Mesendoderm (in vitro differentiated cells): ENCODE results near the gene PCBP4.

Experiments used
- DNase-seq: peaks from one replicate; pipeline ENCODE4 v3.0.0; 2013
- H2AK5ac ChIP-seq: 2 replicates; pipeline ENCODE4 v1.6.1; 2013; ENCODE audit warnings: low read length, inconsistent platforms
- H2BK120ac ChIP-seq: 2 replicates; pipeline ENCODE4 v1.6.1; 2013; ENCODE audit warnings: low read depth, mild to moderate bottlenecking, low read length, moderate library complexity, mixed read lengths
- H2BK15ac ChIP-seq: replicated peaks from 2 replicates; pipeline ENCODE4 v1.6.1; 2013; ENCODE audit warnings: low read depth, mild to moderate bottlenecking, moderate library complexity
- H2BK5ac ChIP-seq: 2 replicates; pipeline ENCODE4 v1.6.1; 2013; ENCODE audit warnings: low read length, inconsistent platforms
- H3K18ac ChIP-seq: 2 replicates; pipeline ENCODE4 v1.6.1; 2013; ENCODE audit warnings: mild to moderate bottlenecking, low read length, mixed read lengths
- H3K23ac ChIP-seq: one replicate; pipeline ENCODE4 v1.6.1; 2013; ENCODE audit warnings: low read length
- H3K27ac ChIP-seq: 2 replicates; pipeline ENCODE4 v1.5.1; 2013; ENCODE audit warnings: low read depth, mild to moderate bottlenecking, inconsistent platforms, low read length, moderate library complexity
- H3K27me3 ChIP-seq: 2 replicates; pipeline ENCODE4 v1.6.1; 2013; ENCODE audit warnings: low read length, control low read depth, mild to moderate bottlenecking, inconsistent platforms; ENCODE audit not compliant: insufficient read depth, poor library complexity
- H3K36me3 ChIP-seq: 2 replicates; pipeline ENCODE4 v1.6.1; 2013; ENCODE audit warnings: low read length, inconsistent platforms; ENCODE audit not compliant: control insufficient read depth, insufficient read depth
- H3K4ac ChIP-seq: one replicate; pipeline ENCODE4 v1.6.1; 2013; ENCODE audit warnings: low read depth, mild to moderate bottlenecking, low read length, moderate library complexity
- H3K4me1 ChIP-seq: 2 replicates; pipeline ENCODE4 v1.6.1; 2013; ENCODE audit warnings: low read depth, low read length, inconsistent platforms; ENCODE audit not compliant: control insufficient read depth
- H3K4me2 ChIP-seq: 2 replicates; pipeline ENCODE4 v1.6.1; 2013; ENCODE audit warnings: low read length
- H3K4me3 ChIP-seq: 2 replicates; pipeline ENCODE4 v1.5.1; 2013; ENCODE audit warnings: mild to moderate bottlenecking, low read length
- H3K56ac ChIP-seq: one replicate; pipeline ENCODE4 v1.6.1; 2013; ENCODE audit warnings: low read length
- H3K79me1 ChIP-seq: 2 replicates; pipeline ENCODE4 v1.6.1; 2013; ENCODE audit warnings: low read length, inconsistent platforms
- H3K79me2 ChIP-seq: 2 replicates; pipeline ENCODE4 v1.6.1; 2013; ENCODE audit warnings: mild to moderate bottlenecking, low read length; ENCODE audit not compliant: control insufficient read depth, insufficient read depth
- H3K9ac ChIP-seq: 2 replicates; pipeline ENCODE4 v1.6.1; 2013; ENCODE audit warnings: low read length, inconsistent platforms
- H4K5ac ChIP-seq: one replicate; pipeline ENCODE4 v1.6.1; 2013; ENCODE audit warnings: low read length
- H4K8ac ChIP-seq: one replicate; pipeline ENCODE4 v1.6.1; 2013; ENCODE audit warnings: low read depth, mild to moderate bottlenecking, control low read depth, low read length, moderate library complexity
- WGBS: extraction: QIAGEN DNeasy Blood & Tissue Kit; methylation state at CpG from one replicate; pipeline ENCODE4 v1.1.7; 2013; ENCODE audit warnings: low lambda C conversion rate, missing lambda C conversion rate; ENCODE audit not compliant: insufficient coverage; ENCODE audit errors: extremely low coverage; 5-methylcytosine and 5-hydroxymethylcytosine counted together

Gene PCBP4

GRCh38 chr3:51934991-51935885, 32.0 kb downstream of the PCBP4 start:
- H3K36me3 ChIP-seq = peaks cover 28% of the 10 kb centered on the region
- no peak overlapping the region for H3K4me3 ChIP-seq
- peaks cover 17% of the 10 kb centered on the region for H3K79me1 ChIP-seq
- no peak overlapping the region for H3K23ac ChIP-seq
- H3K18ac ChIP-seq = no peak overlapping the region
- H2BK120ac ChIP-seq = no peak overlapping the region
- no peak overlapping the region for H2AK5ac ChIP-seq
- DNase-seq = no peak
- H3K9ac ChIP-seq = no peak overlapping the region
- H2BK5ac ChIP-seq = no peak overlapping the region
- WGBS = no CpG with 5 or more reads among the region's 28 CpGs
- peaks cover 14% of the 10 kb centered on the region for H3K79me2 ChIP-seq
- H3K4me1 ChIP-seq = no peaks in the 10 kb centered on the region
- H2BK15ac ChIP-seq = no peak overlapping the region
- H4K8ac ChIP-seq = no peak overlapping the region
- no peak overlapping the region for H3K27ac ChIP-seq
- H3K27me3 ChIP-seq = no peaks in the 10 kb centered on the region
- no peak overlapping the region for H3K4me2 ChIP-seq
- H4K5ac ChIP-seq = no peak overlapping the region
- no peak overlapping the region for H3K4ac ChIP-seq
- no peak overlapping the region for H3K56ac ChIP-seq

- H3K23ac ChIP-seq = no peak overlapping the region
- no peak overlapping the region for H3K4ac ChIP-seq
- H2BK120ac ChIP-seq = no peak overlapping the region
- H2AK5ac ChIP-seq = no peak overlapping the region
- WGBS = no CpG with 5 or more reads among the region's 11 CpGs
- no peak overlapping the region for H2BK5ac ChIP-seq
- no peak for DNase-seq
- no peak overlapping the region for H3K9ac ChIP-seq
- H3K27me3 ChIP-seq = no peaks in the 10 kb centered on the region
- H4K5ac ChIP-seq = no peak overlapping the region
- peaks cover 28% of the 10 kb centered on the region for H3K36me3 ChIP-seq
- H3K27ac ChIP-seq = no peak overlapping the region
- H4K8ac ChIP-seq = no peak overlapping the region
- no peak overlapping the region for H3K4me3 ChIP-seq
- no peak overlapping the region for H3K18ac ChIP-seq
- H3K79me1 ChIP-seq = peaks cover 14% of the 10 kb centered on the region
- H3K4me1 ChIP-seq = no peaks in the 10 kb centered on the region
- no peak overlapping the region for H3K4me2 ChIP-seq
- H3K79me2 ChIP-seq = peaks cover 9% of the 10 kb centered on the region
- H2BK15ac ChIP-seq = no peak overlapping the region
- no peak overlapping the region for H3K56ac ChIP-seq
Measured at GRCh38 chr3:51934139-51934850, 33.0 kb downstream of the PCBP4 start.

GRCh38 chr3:51933471-51934138, 33.6 kb downstream of the PCBP4 start:
- H3K36me3 ChIP-seq = peaks cover 28% of the 10 kb centered on the region

GRCh38 chr3:51932471-51933370, 34.5 kb downstream of the PCBP4 start:
- no peaks in the 10 kb centered on the region for H3K4me1 ChIP-seq
- H4K5ac ChIP-seq = no peak overlapping the region
- no peak overlapping the region for H2BK120ac ChIP-seq
- H3K9ac ChIP-seq = no peak overlapping the region
- H3K27ac ChIP-seq = no peak overlapping the region
- H2AK5ac ChIP-seq = no peak overlapping the region
- no peak overlapping the region for H3K56ac ChIP-seq
- H3K4me3 ChIP-seq = no peak overlapping the region
- peaks cover 3% of the 10 kb centered on the region for H3K79me1 ChIP-seq
- no peak overlapping the region for H4K8ac ChIP-seq
- no peak overlapping the region for H3K18ac ChIP-seq
- H3K27me3 ChIP-seq = no peaks in the 10 kb centered on the region
- H3K36me3 ChIP-seq = peaks cover 28% of the 10 kb centered on the region
- H3K4ac ChIP-seq = no peak overlapping the region
- no peaks in the 10 kb centered on the region for H3K79me2 ChIP-seq
- no peak overlapping the region for H3K4me2 ChIP-seq
- no peak overlapping the region for H2BK5ac ChIP-seq
- DNase-seq = no peak
- no CpG with 5 or more reads among the region's 15 CpGs for WGBS
- H2BK15ac ChIP-seq = no peak overlapping the region
- H3K23ac ChIP-seq = no peak overlapping the region

More at GRCh38 chr3:51933471-51934138, 33.6 kb downstream of the PCBP4 start:
- Histone ChIP-seq H2BK15ac (no peak overlapping the region), H2BK5ac (no peak overlapping the region), H3K4me1 (no peaks in the 10 kb centered on the region), H3K4me3 (no peak overlapping the region), H3K79me1 (peaks cover 7% of the 10 kb centered on the region), H3K56ac (no peak overlapping the region), H3K79me2 (peaks cover 2% of the 10 kb centered on the region), H3K18ac (no peak overlapping the region), H3K4me2 (no peak overlapping the region), H4K8ac (no peak overlapping the region), H2BK120ac (no peak overlapping the region), H3K27ac (no peak overlapping the region), H3K27me3 (no peaks in the 10 kb centered on the region), H4K5ac (no peak overlapping the region), H3K9ac (no peak overlapping the region), H2AK5ac (no peak overlapping the region), H3K4ac (no peak overlapping the region), H3K23ac (no peak overlapping the region)
- DNase-seq = no peak
- no CpG with 5 or more reads among the region's 13 CpGs for WGBS

GRCh38 chr3:51931756-51932155, 35.5 kb downstream of the PCBP4 start:
- H4K5ac ChIP-seq = no peak overlapping the region
- H3K4me3 ChIP-seq = no peak overlapping the region
- no peak overlapping the region for H3K18ac ChIP-seq
- no peaks in the 10 kb centered on the region for H3K79me2 ChIP-seq
- no peak overlapping the region for H2BK120ac ChIP-seq
- no peaks in the 10 kb centered on the region for H3K4me1 ChIP-seq
- no peak overlapping the region for H3K23ac ChIP-seq
- DNase-seq = no peak
- H3K4ac ChIP-seq = no peak overlapping the region
- H4K8ac ChIP-seq = no peak overlapping the region
- no peak overlapping the region for H2BK15ac ChIP-seq
- no peak overlapping the region for H2BK5ac ChIP-seq
- H3K79me1 ChIP-seq = peaks cover 1% of the 10 kb centered on the region
- no peaks in the 10 kb centered on the region for H3K27me3 ChIP-seq
- no peak overlapping the region for H2AK5ac ChIP-seq
- H3K4me2 ChIP-seq = no peak overlapping the region
- H3K36me3 ChIP-seq = peaks cover 23% of the 10 kb centered on the region
- H3K27ac ChIP-seq = no peak overlapping the region
- H3K56ac ChIP-seq = no peak overlapping the region
- no peak overlapping the region for H3K9ac ChIP-seq
- no CpG with 5 or more reads among the region's 6 CpGs for WGBS
